Neuronal stem cell (in vitro differentiated cells): ENCODE data around the gene CCNYL1.

ENCODE experiments used
- DNase-seq: peaks from one replicate; pipeline ENCODE4 v3.0.0-alpha.2; 2013; ENCODE audit warnings: low spot score
- H2AFZ ChIP-seq: one replicate; pipeline ENCODE4 v1.6.1; 2013; ENCODE audit warnings: mild to moderate bottlenecking, low read length, inconsistent platforms
- H2AK5ac ChIP-seq: 2 replicates; pipeline ENCODE4 v1.6.1; 2013; ENCODE audit warnings: low read depth, mild to moderate bottlenecking, inconsistent platforms, low read length, moderate library complexity, mixed read lengths
- H2BK120ac ChIP-seq: 2 replicates; pipeline ENCODE4 v1.6.1; 2013; ENCODE audit warnings: low read depth, mild to moderate bottlenecking, inconsistent platforms, low read length, moderate library complexity, mixed read lengths
- H2BK12ac ChIP-seq: one replicate; pipeline ENCODE4 v1.6.1; 2013; ENCODE audit warnings: low read length, inconsistent platforms
- H2BK15ac ChIP-seq: 2 replicates; pipeline ENCODE4 v1.6.1; 2013; ENCODE audit warnings: mild to moderate bottlenecking, low read length, inconsistent platforms, mixed read lengths
- H2BK5ac ChIP-seq: one replicate; pipeline ENCODE4 v1.6.1; 2013; ENCODE audit warnings: inconsistent platforms, mild to moderate bottlenecking, low read length, moderate library complexity
- H3K14ac ChIP-seq: one replicate; pipeline ENCODE4 v1.6.1; 2013; ENCODE audit warnings: low read length, inconsistent platforms
- H3K18ac ChIP-seq: 2 replicates; pipeline ENCODE4 v1.6.1; 2013; ENCODE audit warnings: low read length, inconsistent platforms
- H3K23ac ChIP-seq: 2 replicates; pipeline ENCODE4 v1.6.1; 2013; ENCODE audit warnings: low read depth, mild to moderate bottlenecking, mixed read lengths, low read length, inconsistent platforms; ENCODE audit not compliant: poor library complexity
- H3K27ac ChIP-seq: replicated peaks from 3 replicates; pipeline ENCODE4 v1.5.1; 2013; ENCODE audit warnings: low read length, inconsistent platforms
- H3K27me3 ChIP-seq, 3 experiments: 2 replicates each; pipeline ENCODE4 v1.6.1; 2013; ENCODE audit warnings: low read length in 3 of 3, mild to moderate bottlenecking in 2 of 3, inconsistent platforms in 1 of 3, low read depth in 1 of 3, mixed read lengths in 1 of 3, moderate library complexity in 1 of 3; ENCODE audit not compliant: control insufficient read depth in 3 of 3, insufficient read depth in 3 of 3
- H3K36me3 ChIP-seq, 2 donors: replicated peaks in 1 of 2; 2 replicates each; pipeline ENCODE4 v1.6.1; 2013; ENCODE audit warnings: low read length in 2 of 2; ENCODE audit not compliant: control insufficient read depth in 2 of 2, insufficient read depth in 2 of 2
- H3K4ac ChIP-seq: 2 replicates; pipeline ENCODE4 v1.6.1; 2013; ENCODE audit warnings: inconsistent platforms, mild to moderate bottlenecking, low read length, moderate library complexity
- H3K4me1 ChIP-seq, 2 donors: 1 replicate in 1 of 2; 2 replicates in 1 of 2; pipeline ENCODE4 v1.6.1; 2013; ENCODE audit warnings: low read length in 2 of 2, low read depth in 1 of 2; ENCODE audit not compliant: control insufficient read depth in 2 of 2, insufficient read depth in 1 of 2
- H3K4me2 ChIP-seq: one replicate; pipeline ENCODE4 v1.6.1; 2013; ENCODE audit warnings: mild to moderate bottlenecking, low read length, inconsistent platforms; ENCODE audit not compliant: insufficient read depth, poor library complexity, severe bottlenecking
- H3K4me3 ChIP-seq, 2 donors: 2 replicates each; pipeline ENCODE4 v1.5.1; 2013; ENCODE audit warnings: low read length in 2 of 2, mild to moderate bottlenecking in 2 of 2, inconsistent platforms in 1 of 2, moderate library complexity in 1 of 2
- H3K79me1 ChIP-seq: one replicate; pipeline ENCODE4 v1.6.1; 2013; ENCODE audit warnings: low read depth, mild to moderate bottlenecking, inconsistent platforms, low read length, moderate library complexity
- H3K9ac ChIP-seq: one replicate; pipeline ENCODE4 v1.6.1; 2013; ENCODE audit warnings: mild to moderate bottlenecking, low read depth, low read length, inconsistent platforms; ENCODE audit not compliant: poor library complexity
- H3K9me3 ChIP-seq, 2 donors: replicated peaks in 1 of 2; 2 replicates each; pipeline versions ENCODE3 to v1.6.1; 2013; ENCODE audit warnings: low read length in 2 of 2, mild to moderate bottlenecking in 2 of 2, inconsistent platforms in 1 of 2, low read depth in 1 of 2, mixed read lengths in 1 of 2, moderate library complexity in 1 of 2; ENCODE audit not compliant: control insufficient read depth in 2 of 2, insufficient read depth in 1 of 2
- H4K8ac ChIP-seq: one replicate; pipeline ENCODE4 v1.6.1; 2013; ENCODE audit warnings: low read depth, mild to moderate bottlenecking, inconsistent platforms, low read length, moderate library complexity
- H4K91ac ChIP-seq: one replicate; pipeline ENCODE4 v1.6.1; 2013; ENCODE audit warnings: low read length, low read depth, mild to moderate bottlenecking, inconsistent platforms; ENCODE audit not compliant: poor library complexity
- WGBS, 2 donors: extraction: QIAGEN DNeasy Blood & Tissue Kit; methylation state at CpG; one replicate each; pipeline ENCODE4 v1.1.7; 2013; ENCODE audit warnings: missing lambda C conversion rate in 2 of 2, mixed read lengths in 1 of 2; ENCODE audit not compliant: insufficient read length in 2 of 2, insufficient replicate concordance in 1 of 2; ENCODE audit errors: extremely low coverage in 2 of 2; 5-methylcytosine and 5-hydroxymethylcytosine counted together

Gene CCNYL1

DNA sequence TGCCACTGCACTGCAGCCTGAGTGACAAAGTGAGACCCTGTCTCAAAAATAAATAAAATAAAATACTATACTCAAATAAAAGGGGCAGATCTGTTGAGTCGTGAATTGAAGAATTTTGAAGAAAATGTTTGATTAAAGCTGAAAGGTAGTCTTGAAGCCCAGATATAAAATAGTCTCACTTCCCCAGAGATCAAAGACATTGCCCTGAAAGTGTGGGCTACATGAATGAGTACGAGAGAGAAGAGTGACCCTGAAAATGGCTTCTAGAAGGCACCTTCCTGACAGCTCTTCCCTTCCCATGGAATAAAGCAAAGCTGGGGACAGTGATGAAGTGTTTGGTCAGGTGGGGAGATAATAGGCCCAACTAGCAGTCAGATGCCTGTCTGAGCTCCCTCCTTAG lies 72.1 kb downstream of the CCNYL1 start:
- no peak overlapping the region for H3K14ac ChIP-seq

GRCh38 chr2:207784898-207785297 lies 73.5 kb downstream of the CCNYL1 start:
- Histone ChIP-seq H4K91ac (no peak overlapping the region), H3K27me3 (no peaks in the 10 kb centered on the region), H3K36me3 (no peaks in the 10 kb centered on the region), H3K27ac (no peak overlapping the region), H3K4ac (no peak overlapping the region), H2BK120ac (no peak overlapping the region), H3K4me3 (no peak overlapping the region), H3K4me1 (peaks cover 4 to 10% of the 10 kb centered on the region in 2 donors), H2BK5ac (no peak overlapping the region), H2AK5ac (no peak overlapping the region), H2BK15ac (no peak overlapping the region), H3K79me1 (no peaks in the 10 kb centered on the region), H3K14ac (no peak overlapping the region), H2BK12ac (no peak overlapping the region), H3K23ac (no peak overlapping the region), H3K9ac (no peak overlapping the region), H3K4me2 (no peak overlapping the region), H2AFZ (no peak overlapping the region), H3K18ac (peak overlapping the region; percentile 77), H4K8ac (no peak overlapping the region), H3K9me3 (no peaks in the 10 kb centered on the region)
- WGBS, 2 donors: no CpG with 5 or more reads among the region's 5 CpGs
- DNase-seq: no peak

More for the DNA sequence above, 72.1 kb downstream of the CCNYL1 start:
- no peak for DNase-seq
- no peak overlapping the region for H2BK5ac ChIP-seq
- no peak overlapping the region for H2BK120ac ChIP-seq
- no peak overlapping the region for H4K91ac ChIP-seq
- H3K27ac ChIP-seq: no peak overlapping the region
- no peak overlapping the region for H3K4ac ChIP-seq
- WGBS, 2 donors: no CpG with 5 or more reads among the region's 2 CpGs
- H3K36me3 ChIP-seq: no peaks in the 10 kb centered on the region
- peaks cover 4 to 10% of the 10 kb centered on the region in 2 donors for H3K4me1 ChIP-seq
- H2AK5ac ChIP-seq: no peak overlapping the region
- H3K79me1 ChIP-seq: no peaks in the 10 kb centered on the region
- H3K9me3 ChIP-seq: no peaks in the 10 kb centered on the region
- no peaks in the 10 kb centered on the region for H3K27me3 ChIP-seq
- no peak overlapping the region for H3K18ac ChIP-seq
- no peak overlapping the region for H4K8ac ChIP-seq
- no peak overlapping the region for H3K4me2 ChIP-seq
- H3K23ac ChIP-seq: no peak overlapping the region
- no peak overlapping the region for H2BK12ac ChIP-seq
- H2BK15ac ChIP-seq: no peak overlapping the region
- H3K9ac ChIP-seq: no peak overlapping the region
- no peak overlapping the region for H2AFZ ChIP-seq
- H3K4me3 ChIP-seq: no peak overlapping the region

- no peak overlapping the region for H3K23ac ChIP-seq
- H3K14ac ChIP-seq: no peak overlapping the region
- H2BK12ac ChIP-seq: no peak overlapping the region
- no peaks in the 10 kb centered on the region for H3K79me1 ChIP-seq
- DNase-seq: no peak
- no peak overlapping the region for H2AK5ac ChIP-seq
- H4K8ac ChIP-seq: no peak overlapping the region
- H2AFZ ChIP-seq: no peak overlapping the region
- H3K9ac ChIP-seq: no peak overlapping the region
- H3K27ac ChIP-seq: no peak overlapping the region
- no CpG with 5 or more reads among the region's 3 CpGs for WGBS, 2 donors
- H3K4me2 ChIP-seq: no peak overlapping the region
- H3K4ac ChIP-seq: no peak overlapping the region
- no peak overlapping the region for H2BK120ac ChIP-seq
- no peaks in the 10 kb centered on the region for H3K27me3 ChIP-seq
- H3K4me3 ChIP-seq: no peak overlapping the region
- no peaks in the 10 kb centered on the region for H3K36me3 ChIP-seq
- no peak overlapping the region for H2BK15ac ChIP-seq
- no peaks in the 10 kb centered on the region for H3K9me3 ChIP-seq
- no peak overlapping the region for H2BK5ac ChIP-seq
- H4K91ac ChIP-seq: no peak overlapping the region
- H3K18ac ChIP-seq: no peak overlapping the region
- H3K4me1 ChIP-seq: peaks cover 4 to 11% of the 10 kb centered on the region in 2 donors
Observed at GRCh38 chr2:207787017-207787416, 75.6 kb downstream of the CCNYL1 start.

GRCh38 chr2:207787800-207788199 lies 76.4 kb downstream of the CCNYL1 start:
- Histone ChIP-seq H3K18ac (peak overlapping the region; percentile 63), H4K8ac (no peak overlapping the region), H2BK15ac (no peak overlapping the region), H2BK5ac (no peak overlapping the region), H3K14ac (no peak overlapping the region), H3K23ac (no peak overlapping the region), H3K9me3 (no peaks in the 10 kb centered on the region), H2AK5ac (no peak overlapping the region), H2AFZ (no peak overlapping the region), H3K79me1 (no peaks in the 10 kb centered on the region), H3K4ac (no peak overlapping the region), H3K27ac (no peak overlapping the region), H3K36me3 (no peaks in the 10 kb centered on the region), H4K91ac (no peak overlapping the region), H2BK120ac (no peak overlapping the region), H3K9ac (no peak overlapping the region), H2BK12ac (no peak overlapping the region), H3K4me2 (no peak overlapping the region), H3K4me3 (no peak overlapping the region), H3K4me1 (peaks cover 5 to 9% of the 10 kb centered on the region in 2 donors), H3K27me3 (no peaks in the 10 kb centered on the region)
- no peak for DNase-seq
- no CpG with 5 or more reads among the region's 4 CpGs for WGBS, 2 donors
